Measurements from ENCODE around the gene KRT36.

KRT36 gene

DNA sequence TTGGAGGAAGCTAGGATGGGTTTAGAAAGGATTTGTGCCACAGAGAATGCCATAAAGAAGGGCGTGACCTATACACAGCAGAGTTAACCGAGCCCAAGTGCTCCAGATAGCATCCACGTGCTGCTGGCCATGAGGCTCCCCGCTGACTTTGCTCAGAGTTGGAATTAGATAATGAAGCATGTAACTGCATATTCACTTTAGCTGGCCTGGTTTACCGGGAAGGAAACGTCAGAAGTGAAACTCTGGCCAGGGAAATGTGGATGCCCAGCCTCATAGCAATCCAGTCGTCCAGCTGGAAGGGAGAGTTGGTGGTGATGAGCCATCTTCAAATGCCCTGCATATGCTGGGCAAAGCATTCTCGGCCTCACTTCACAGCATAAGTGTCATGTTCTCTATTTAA lies 14.8 kb downstream of the KRT36 start:
- no peak overlapping the region for H3K4me3 ChIP-seq (ENCODE audit: low read depth, low read length)
- TF ChIP-seq, protein P1, sequence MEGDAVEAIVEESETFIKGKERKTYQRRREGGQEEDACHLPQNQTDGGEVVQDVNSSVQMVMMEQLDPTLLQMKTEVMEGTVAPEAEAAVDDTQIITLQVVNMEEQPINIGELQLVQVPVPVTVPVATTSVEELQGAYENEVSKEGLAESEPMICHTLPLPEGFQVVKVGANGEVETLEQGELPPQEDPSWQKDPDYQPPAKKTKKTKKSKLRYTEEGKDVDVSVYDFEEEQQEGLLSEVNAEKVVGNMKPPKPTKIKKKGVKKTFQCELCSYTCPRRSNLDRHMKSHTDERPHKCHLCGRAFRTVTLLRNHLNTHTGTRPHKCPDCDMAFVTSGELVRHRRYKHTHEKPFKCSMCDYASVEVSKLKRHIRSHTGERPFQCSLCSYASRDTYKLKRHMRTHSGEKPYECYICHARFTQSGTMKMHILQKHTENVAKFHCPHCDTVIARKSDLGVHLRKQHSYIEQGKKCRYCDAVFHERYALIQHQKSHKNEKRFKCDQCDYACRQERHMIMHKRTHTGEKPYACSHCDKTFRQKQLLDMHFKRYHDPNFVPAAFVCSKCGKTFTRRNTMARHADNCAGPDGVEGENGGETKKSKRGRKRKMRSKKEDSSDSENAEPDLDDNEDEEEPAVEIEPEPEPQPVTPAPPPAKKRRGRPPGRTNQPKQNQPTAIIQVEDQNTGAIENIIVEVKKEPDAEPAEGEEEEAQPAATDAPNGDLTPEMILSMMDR (IDR thresholded peaks at IDR 0.05; ENCODE audit: borderline replicate concordance, insufficient read depth, low read depth, low read length) = no peak

DNA sequence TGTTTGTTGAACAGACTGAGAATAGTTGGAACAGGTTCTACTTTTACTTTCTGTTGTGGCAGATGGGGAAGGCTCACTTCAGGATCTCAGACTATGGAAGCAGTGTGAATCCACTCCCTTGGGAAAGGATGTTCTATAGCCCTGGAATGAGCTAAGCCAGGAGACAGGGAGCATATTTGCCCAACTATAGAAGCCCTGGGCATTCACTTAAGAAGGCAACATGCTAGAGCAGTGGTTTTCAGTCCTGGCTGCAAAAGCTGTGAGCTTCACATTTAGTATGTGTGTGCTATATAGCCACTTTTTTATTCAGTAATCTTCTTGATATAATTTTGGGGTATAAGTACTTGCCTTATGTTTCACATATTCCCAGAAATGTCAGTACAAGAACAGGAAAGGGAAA lies 21.4 kb downstream of the KRT36 start:
- TF ChIP-seq, protein P1 (IDR thresholded peaks at IDR 0.05; ENCODE audit: borderline replicate concordance, insufficient read depth, low read depth, low read length) = no peak
- no peak overlapping the region for H3K4me3 ChIP-seq (ENCODE audit: low read depth, low read length)

DNA sequence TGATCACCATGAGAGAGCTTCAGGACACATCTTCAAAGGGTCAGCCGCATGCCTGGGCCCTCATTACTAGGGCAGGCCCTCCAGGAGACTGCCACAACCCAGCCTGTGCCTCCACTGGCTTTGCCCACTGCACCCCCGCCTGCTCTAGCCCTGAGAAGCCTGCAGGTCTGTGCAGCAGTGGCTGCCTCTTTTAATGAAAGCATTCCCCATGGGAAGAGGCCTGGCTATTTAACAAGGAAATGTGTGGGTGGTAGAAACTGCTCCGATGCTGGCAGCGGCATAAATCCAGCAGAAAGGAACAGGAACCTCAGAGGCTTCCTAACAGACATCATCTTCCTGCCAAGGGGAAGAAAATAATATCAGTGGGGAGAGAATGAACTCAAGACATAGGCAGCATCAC lies 22.1 kb downstream of the KRT36 start:
- H3K4me3 ChIP-seq (ENCODE audit: low read depth, low read length) = no peak overlapping the region
- TF ChIP-seq, protein P1 (IDR thresholded peaks at IDR 0.05; ENCODE audit: borderline replicate concordance, insufficient read depth, low read depth, low read length) = no peak

DNA sequence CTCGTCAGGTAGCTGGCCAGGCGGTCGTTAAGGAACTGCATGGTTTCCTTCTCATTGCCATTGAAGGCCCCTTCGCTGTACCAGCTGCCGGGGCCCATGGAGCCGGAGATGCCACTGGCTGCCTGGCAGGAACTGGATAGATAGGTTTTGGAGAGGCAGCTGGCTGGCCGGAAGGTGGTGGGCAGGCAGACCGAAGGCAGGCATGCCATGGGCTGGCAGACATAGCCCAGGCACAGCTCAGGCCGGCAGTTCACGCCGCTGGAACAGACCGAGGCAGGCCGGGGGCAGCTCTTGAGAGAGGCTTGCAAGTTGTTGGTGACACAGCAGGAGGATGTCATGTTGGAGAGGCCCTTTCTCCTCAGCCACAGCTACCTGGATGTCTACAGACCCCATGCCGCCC lies 22.7 kb downstream of the KRT36 start, which contains the start of gene KRT32:
Gene KRT32, minus strand, starts transcription at position 399 of the 400 bp plus-strand sequence. Its CDS starts 61 bp downstream, at position 338.
- no peak within 1 kb of the TSS for H3K4me3 ChIP-seq (ENCODE audit: low read depth, low read length)
- TF ChIP-seq, protein P1 (IDR thresholded peaks at IDR 0.05; ENCODE audit: borderline replicate concordance, insufficient read depth, low read depth, low read length) = no peak

DNA sequence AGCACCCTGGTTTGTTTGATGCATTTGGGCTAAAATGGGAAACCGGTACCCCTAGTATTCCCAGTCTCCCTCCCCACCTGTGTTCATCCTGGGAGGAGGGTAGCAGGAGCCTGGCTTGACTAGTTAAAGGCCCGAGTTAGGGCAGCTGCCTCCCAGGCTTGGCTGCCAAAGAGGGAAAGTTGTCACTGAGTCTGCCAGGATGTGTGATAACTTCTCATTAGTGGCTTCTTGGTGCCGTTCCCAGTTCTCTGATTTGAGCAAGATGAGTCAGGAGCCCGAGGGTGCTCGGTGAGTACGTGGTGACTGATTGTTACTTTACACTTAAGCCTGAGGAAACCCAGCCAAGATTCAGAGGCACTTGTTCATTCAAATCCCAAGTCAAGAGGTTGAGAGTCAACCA lies 25.0 kb downstream of the KRT36 start:
- TF ChIP-seq, protein P1 (IDR thresholded peaks at IDR 0.05; ENCODE audit: borderline replicate concordance, insufficient read depth, low read depth, low read length) = no peak
- H3K4me3 ChIP-seq (ENCODE audit: low read depth, low read length) = no peak overlapping the region

DNA sequence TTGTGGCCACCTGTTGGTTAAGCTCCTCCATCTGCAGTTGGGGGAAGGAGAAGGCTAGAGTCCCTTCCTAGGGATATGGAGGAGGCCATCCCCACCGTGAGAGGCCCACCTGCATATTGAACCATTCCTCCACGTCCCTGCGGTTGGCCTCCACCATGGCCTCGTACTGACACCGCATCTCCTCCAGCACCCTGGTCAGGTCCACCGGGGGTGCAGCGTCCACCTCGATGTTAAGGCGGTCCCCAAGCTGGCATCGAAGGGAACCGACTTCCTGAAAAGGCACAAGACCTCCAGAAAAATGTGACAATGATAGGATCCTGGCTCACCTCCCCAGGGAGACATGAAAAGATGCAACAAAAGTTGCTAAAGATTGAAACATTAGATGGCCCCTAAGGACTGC lies 25.5 kb downstream of the KRT36 start:
- no peak overlapping the region for H3K4me3 ChIP-seq (ENCODE audit: low read depth, low read length)
- TF ChIP-seq, protein P1 (IDR thresholded peaks at IDR 0.05; ENCODE audit: borderline replicate concordance, insufficient read depth, low read depth, low read length) = no peak

DNA sequence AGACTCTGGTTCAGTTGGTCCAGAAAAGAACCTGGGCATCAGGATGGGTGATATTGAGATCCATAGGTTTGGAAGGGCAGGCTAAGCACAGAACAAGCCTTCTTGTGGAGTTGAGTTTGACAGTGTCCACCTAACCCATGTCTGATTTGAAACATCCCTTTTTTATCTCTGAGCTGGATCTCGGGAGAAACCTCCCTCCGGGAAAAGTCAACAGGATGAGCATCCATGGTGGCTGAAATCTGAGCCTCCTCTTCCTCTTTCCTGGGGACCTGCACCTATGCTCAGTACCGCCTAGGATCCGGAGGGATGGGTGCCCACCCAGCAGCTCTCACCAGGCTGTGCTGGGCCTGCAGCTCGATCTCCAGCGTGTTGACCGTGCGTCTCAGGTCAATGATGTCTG lies 26.0 kb downstream of the KRT36 start:
- TF ChIP-seq, protein P1 (IDR thresholded peaks at IDR 0.05; ENCODE audit: borderline replicate concordance, insufficient read depth, low read depth, low read length) = no peak

More for the DNA sequence above, 26.0 kb downstream of the KRT36 start:
- no peak overlapping the region for H3K4me3 ChIP-seq (ENCODE audit: low read depth, low read length)
